Endothelial cell of umbilical vein (primary cell): Measurements from ENCODE around the gene ZNHIT2. TPM values are rescaled to one million over a fixed set of nuclear protein-coding genes. Genes with fewer than 3 reads are reported as not detected.

Source experiments
- BruUV-seq: library from RNA; stranded (reverse); fragments of 400-500 nt; replicated peaks from 2 replicates; lab custom pipeline; 2021; lab: Mats Ljungman, UMichigan
- CTCF ChIA-PET: fragments of 300-600, 350-600 bp; sonication (Branson Sonifier 250); formaldehyde crosslinking; loops from one replicate; lab custom pipeline; 2021; ENCODE audit warnings: antibody characterized with exemption, inconsistent platforms; lab: Charles Lee
- POLR2A ChIA-PET: fragments of 300-600, 350-600 bp; sonication (Branson Sonifier 250); formaldehyde crosslinking; loops from one replicate; lab custom pipeline; 2021; ENCODE audit warnings: antibody characterized with exemption, inconsistent platforms; lab: Charles Lee
- DNase-seq: peaks from one replicate; pipeline ENCODE4 v3.0.0-alpha.2; 2011; ENCODE audit warnings: low read depth, low spot score
- FAIRE-seq: peaks from 2 replicates; lab custom pipeline; 2011; peaks lifted over from hg19 to GRCh38; lab: Jason Lieb, UNC
- H2AFZ ChIP-seq: 2 replicates; pipeline ENCODE4 v1.6.0; 2012; ENCODE audit warnings: low read depth, low read length, control low read depth, inconsistent platforms
- H3K27ac ChIP-seq: 2 replicates; pipeline ENCODE4 v1.5.1; 2011; ENCODE audit warnings: low read depth, mild to moderate bottlenecking, control low read depth, low read length, moderate library complexity; ENCODE audit not compliant: insufficient read depth
- H3K27me3 ChIP-seq, 2 experiments: 2 replicates each; pipeline versions ENCODE4 v1.6.0 to v1.6.1; 2011; ENCODE audit warnings: low read length in 2 of 2, mixed read lengths in 1 of 2; ENCODE audit not compliant: control insufficient read depth in 2 of 2, insufficient read depth in 2 of 2
- H3K36me3 ChIP-seq, 2 experiments: 2 replicates in 1 of 2; 3 replicates in 1 of 2; pipeline ENCODE4 v1.5.1; 2011; ENCODE audit warnings: low read length in 2 of 2, mild to moderate bottlenecking in 1 of 2, moderate library complexity in 1 of 2; ENCODE audit not compliant: control insufficient read depth in 2 of 2, insufficient read depth in 2 of 2; ENCODE audit errors: extremely low read depth in 1 of 2
- H3K4me1 ChIP-seq: 3 replicates; pipeline ENCODE4 v1.5.1; 2011; ENCODE audit warnings: mild to moderate bottlenecking, low read length; ENCODE audit not compliant: control insufficient read depth, insufficient read depth; ENCODE audit errors: extremely low read depth
- H3K4me2 ChIP-seq: 2 replicates; pipeline ENCODE4 v1.6.1; 2011; ENCODE audit warnings: low read length, control low read depth, mixed read lengths; ENCODE audit not compliant: insufficient read depth
- H3K4me3 ChIP-seq, 3 experiments: fragments of 200-600 bp in 1 of 3; sonication (generic), shearing (Covaris generic) in 1 of 3; replicated peaks in 1 of 3; 2 replicates each; pipeline ENCODE4 v1.5.1; 2011 to 2016; ENCODE audit warnings: control low read depth in 3 of 3, low read length in 3 of 3, mild to moderate bottlenecking in 2 of 3, inconsistent platforms in 1 of 3, low read depth in 1 of 3, moderate library complexity in 1 of 3; ENCODE audit not compliant: insufficient read depth in 1 of 3
- H3K79me2 ChIP-seq: 2 replicates; pipeline ENCODE4 v1.6.0; 2012; ENCODE audit warnings: low read length, inconsistent platforms; ENCODE audit not compliant: control insufficient read depth, insufficient read depth
- H3K9ac ChIP-seq: replicated peaks from 2 replicates; pipeline ENCODE3; 2011; ENCODE audit warnings: low read length, control low read depth; ENCODE audit not compliant: insufficient read depth; ENCODE audit errors: extremely low read depth
- H3K9me1 ChIP-seq: replicated peaks from 3 replicates; pipeline ENCODE4 v1.6.0; 2011; ENCODE audit warnings: mild to moderate bottlenecking, low read length; ENCODE audit not compliant: control insufficient read depth, insufficient read depth; ENCODE audit errors: extremely low read depth
- H3K9me3 ChIP-seq: replicated peaks from 2 replicates; pipeline ENCODE4 v1.5.1; 2012; ENCODE audit warnings: low read length, inconsistent platforms; ENCODE audit not compliant: control insufficient read depth, insufficient read depth
- H4K20me1 ChIP-seq: replicated peaks from 2 replicates; pipeline ENCODE3; 2011; ENCODE audit warnings: mild to moderate bottlenecking, low read length; ENCODE audit not compliant: control insufficient read depth, insufficient read depth; ENCODE audit errors: extremely low read depth
- CTCF ChIP-seq, 2 donors: IDR thresholded peaks; 1 replicate in 1 of 2; 2 replicates in 1 of 2; pipeline ENCODE4 v1.5.1; 2011; ENCODE audit warnings: low read length in 2 of 2, mild to moderate bottlenecking in 2 of 2, moderate library complexity in 2 of 2, control low read depth in 1 of 2, inconsistent platforms in 1 of 2, low read depth in 1 of 2; ENCODE audit not compliant: insufficient read depth in 1 of 2; ENCODE audit errors: extremely low read depth in 1 of 2
- EZH2 ChIP-seq: IDR thresholded peaks from 2 replicates; pipeline ENCODE4 v1.6.1; 2012; ENCODE audit warnings: borderline replicate concordance, low read depth, mild to moderate bottlenecking, moderate library complexity, low read length, inconsistent platforms; ENCODE audit not compliant: severe bottlenecking
- POLR2A ChIP-seq: IDR thresholded peaks from 2 replicates; pipeline ENCODE4 v1.6.1; 2012; ENCODE audit warnings: low read depth, mild to moderate bottlenecking, control low read depth, low read length
- POLR2AphosphoS5 ChIP-seq: IDR thresholded peaks from 2 replicates; pipeline ENCODE4 v1.6.1; 2012; ENCODE audit warnings: low read depth, mild to moderate bottlenecking, control low read depth, low read length, moderate library complexity; ENCODE audit not compliant: insufficient read depth
- dilution Hi-C: fragments of 300-500 bp; cut with MboI; formaldehyde crosslinking; loops from one replicate; pipeline ENCODE4 v1.15.0; 2019; ENCODE audit warnings: low sequenced_read_pairs; ENCODE audit not compliant: extremely low pct_ligation_motif_present
- intact Hi-C: fragments of 100-400 bp; cut with micrococcal nuclease; formaldehyde crosslinking; loops from one replicate; pipeline ENCODE4 v1.10.0; 2022
- polyA plus RNA-seq, 4 experiments: library from polyadenylated mRNA; depleted of rRNA in 3 of 4; stranded (reverse) in 3 of 4; unstranded in 1 of 4; fragments of >200 nt; gene quantifications; 2 replicates each; pipeline versions ENCODE4 v1.2.1 to v1.2.3, GENCODE V29; 2011 to 2012; ENCODE audit warnings: missing spikeins in 1 of 4
- total RNA-seq: library from RNA; stranded (reverse); gene quantifications from 2 replicates; pipeline ENCODE4 v1.2.3, GENCODE V29; 2021

Gene ZNHIT2
- total and polyA plus RNA-seq, 2 donors (not counting 3 experiments of a cell fraction or from before 2014, with no cell fraction given), result 7.1 to 9.0 TPM

DNA sequence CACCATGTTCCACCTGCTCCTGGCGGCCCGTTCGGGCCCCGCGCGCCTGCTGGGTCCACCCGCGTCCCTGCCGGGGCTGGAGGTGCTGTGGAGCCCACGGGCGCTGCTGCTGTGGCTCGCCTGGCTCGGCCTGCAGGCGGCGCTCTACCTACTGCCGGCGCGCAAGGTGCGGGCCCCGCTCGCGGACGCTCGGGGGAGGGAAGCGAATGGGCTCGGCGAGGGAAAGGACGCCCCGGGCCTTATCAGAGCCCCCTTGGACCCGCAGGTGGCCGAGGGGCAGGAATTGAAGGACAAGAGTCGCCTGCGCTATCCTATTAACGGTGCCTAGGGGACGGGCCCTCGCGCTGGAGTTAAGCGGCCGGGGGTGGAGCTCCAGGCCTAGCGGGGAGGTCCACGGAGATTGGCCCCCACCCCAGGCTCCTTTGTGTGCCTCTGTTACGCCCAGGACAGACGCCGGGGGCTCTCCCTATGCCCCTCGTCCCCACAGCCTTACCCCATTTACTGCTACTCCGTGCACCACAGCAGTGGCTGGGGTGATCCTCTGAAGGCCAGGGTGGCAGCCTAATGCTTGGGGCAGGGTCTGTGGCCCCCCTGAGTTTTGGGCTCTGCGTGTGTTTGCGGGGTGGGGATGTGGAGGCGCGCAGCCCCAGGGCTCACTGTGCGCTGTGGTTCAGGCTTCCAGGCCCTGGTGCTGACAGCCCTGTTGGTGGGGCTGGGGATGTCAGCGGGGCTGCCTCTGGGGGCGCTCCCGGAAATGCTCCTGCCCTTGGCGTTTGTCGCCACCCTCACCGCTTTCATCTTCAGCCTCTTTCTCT lies 4.7 kb downstream of the ZNHIT2 start:
- dilution Hi-C loops, result no loop called here
- CTCF ChIA-PET, result interaction anchor here (0.7 to 3.7 kb wide), 11 partner anchors 9 to 325 kb away, joined by 3 to 56 read pairs (median 4); partner anchors contain the start of genes CAPN1, FAU, MRPL49 and SYVN1
- POLR2A ChIA-PET, result no interaction called here
- Histone ChIP-seq H3K4me2 (peak overlapping the region; percentile 43), H3K27ac (no peak overlapping the region), H3K9me1 (no peaks in the 10 kb centered on the region), H3K4me1 (peaks cover 17% of the 10 kb centered on the region), H3K36me3 (peaks cover 0 to 13% of the 10 kb centered on the region in 2 experiments), H3K9me3 (no peaks in the 10 kb centered on the region), H3K27me3 (no peaks in the 10 kb centered on the region), H2AFZ (peak overlapping the region; percentile 30), H4K20me1 (no peaks in the 10 kb centered on the region), H3K4me3 (peak overlapping the region; percentile 33 to 51 (median 47)), H3K79me2 (peaks cover 6% of the 10 kb centered on the region), H3K9ac (peak overlapping the region; percentile 38)
- intact Hi-C loops, result loop anchor here (5.0 kb wide), 1 partner anchor 195 kb away; the partner anchor contains the start of gene ATG2A
- DNase-seq (peak; percentile 60), FAIRE-seq (peak; percentile 62)
- no TSS peak for BruUV-seq
- TF ChIP-seq POLR2AphosphoS5, result peak; percentile 66
- peak; percentile 67 for TF ChIP-seq POLR2A
- TF ChIP-seq EZH2, result no peak
- peak; percentile 91 for TF ChIP-seq CTCF (IDR thresholded peaks at IDR 0.05; ENCODE audit: extremely low read depth in 1 of 2, insufficient read depth in 1 of 2, low read depth in 1 of 2, low read length in 2 of 2)
